ENCODE results near the gene PIRT.

PIRT gene

GRCh38 chr17:10815319-10815718 is 22.6 kb downstream of the PIRT start:
- DNase-seq: no peak

GRCh38 chr17:10814075-10814474 is 23.8 kb downstream of the PIRT start:
- DNase-seq: no peak

- no peak for DNase-seq
These were observed 25.2 kb downstream of the PIRT start for GRCh38 chr17:10812674-10813073.

GRCh38 chr17:10809605-10810004 is 28.3 kb downstream of the PIRT start:
- no peak for DNase-seq

GRCh38 chr17:10807704-10808128 is 30.2 kb downstream of the PIRT start:
- no peak for DNase-seq

- no peak for DNase-seq
These were observed 31.2 kb downstream of the PIRT start for GRCh38 chr17:10806545-10807262.

GRCh38 chr17:10805911-10806310 is 32.0 kb downstream of the PIRT start:
- no peak for DNase-seq

GRCh38 chr17:10804546-10804945 is 33.3 kb downstream of the PIRT start:
- DNase-seq: no peak

GRCh38 chr17:10803830-10804475 is 33.9 kb downstream of the PIRT start, which contains the start of gene TMEM238L:
Gene TMEM238L, minus strand, starts transcription at chr17:10804099. Its CDS starts 136 bp downstream, at chr17:10803963.
- no peak for DNase-seq

GRCh38 chr17:10803350-10803749 is 34.5 kb downstream of the PIRT start:
- DNase-seq: no peak

GRCh38 chr17:10802496-10803284 is 35.2 kb downstream of the PIRT start:
- no peak for DNase-seq

- no peak for DNase-seq
These were observed 38.5 kb downstream of the PIRT start for GRCh38 chr17:10799407-10799806.

GRCh38 chr17:10798910-10799309 is 39.0 kb downstream of the PIRT start:
- no peak for DNase-seq

GRCh38 chr17:10798332-10798749 is 39.5 kb downstream of the PIRT start:
- DNase-seq: no peak

- DNase-seq: no peak
These were observed 40.2 kb downstream of the PIRT start for GRCh38 chr17:10797476-10798328.

GRCh38 chr17:10793816-10794215 is 44.1 kb downstream of the PIRT start:
- no peak for DNase-seq

GRCh38 chr17:10793256-10793655 is 44.6 kb downstream of the PIRT start:
- DNase-seq: no peak

- no peak for DNase-seq
These were observed 45.7 kb downstream of the PIRT start for GRCh38 chr17:10792151-10792550.

- no peak for DNase-seq
These were observed 47.1 kb downstream of the PIRT start for GRCh38 chr17:10790491-10791401.

- no peak for DNase-seq
These were observed 48.1 kb downstream of the PIRT start for GRCh38 chr17:10789694-10790271.

All from NCI-H1694 treated with DMSO at 0.1 percent for 48 hours (cell line).